Erythroblast (primary cell): Measurements from ENCODE around the gene OR51A2.

Experiments
- GATA1 ChIP-seq: IDR thresholded peaks from 2 replicates; pipeline ENCODE4 v1.6.1; 2011; ENCODE audit warnings: low read depth, mild to moderate bottlenecking, control low read depth, low read length, moderate library complexity
- POLR2A ChIP-seq: IDR thresholded peaks from 2 replicates; pipeline ENCODE4 v1.6.1; 2011; ENCODE audit warnings: mild to moderate bottlenecking, low read length

DNA sequence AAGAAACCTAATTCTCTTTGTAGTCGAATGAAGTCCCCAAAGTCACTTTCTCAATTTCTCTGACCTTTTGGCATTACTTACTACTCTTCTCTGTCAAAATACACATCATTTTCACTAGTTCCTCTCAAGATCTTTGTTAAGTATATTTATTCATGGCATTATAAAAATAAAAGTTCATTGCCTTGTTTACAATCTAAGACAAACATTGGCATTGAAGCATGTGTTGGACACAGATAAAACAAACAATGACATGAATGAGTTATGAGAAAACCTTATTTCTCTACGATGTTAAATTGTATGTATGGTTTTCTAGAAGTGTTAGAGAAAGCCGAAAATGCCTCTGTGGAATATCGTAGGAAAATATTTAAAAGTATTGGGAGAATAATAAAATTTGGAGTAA lies 22.8 kb downstream of the OR51A2 start:
- no peak for TF ChIP-seq POLR2A
- no peak for TF ChIP-seq GATA1
